Right lobe of liver (tissue), 4 donors: ENCODE data around the gene HGS.

ENCODE experiments used
- POLR2A ChIP-seq: fragments of 450-650 bp; IDR thresholded peaks from one replicate; pipeline ENCODE4 v1.6.1; 2017; ENCODE audit warnings: antibody characterized with exemption, mild to moderate bottlenecking
- TF ChIP-seq, protein P1 (sequence below), 4 donors: fragments of 200-600 bp in 3 of 4; fragments of 450-650 bp in 1 of 4; IDR thresholded peaks; one replicate each; pipeline versions ENCODE4 v1.5.1 to v1.8.0; 2016 to 2022; ENCODE audit warnings: antibody characterized with exemption in 4 of 4, mild to moderate bottlenecking in 2 of 4
- donor health status: DM: no; HTN: no; CAD: no.
- donor health status: DM: no; HTN: no; CAD: no.
- donor health status: DM: no; HTN: yes; CAD: no.

DNA sequence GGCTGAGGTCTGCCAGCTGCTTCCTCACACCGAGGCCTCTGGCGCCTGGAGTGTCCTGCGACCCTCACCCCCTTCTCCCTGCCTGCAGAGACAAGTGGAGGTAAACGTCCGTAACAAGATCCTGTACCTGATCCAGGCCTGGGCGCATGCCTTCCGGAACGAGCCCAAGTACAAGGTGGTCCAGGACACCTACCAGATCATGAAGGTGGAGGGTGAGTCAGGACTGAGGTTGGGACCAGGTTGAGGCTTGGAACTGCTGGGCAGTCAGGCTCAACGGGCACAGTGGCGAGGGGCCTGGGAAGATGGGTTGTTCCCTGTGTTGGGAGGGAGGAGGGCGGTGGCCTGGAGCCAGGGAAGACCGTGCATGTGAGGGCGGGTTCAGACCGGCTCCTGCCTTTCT is 4.8 kb downstream of the HGS start:
- TF ChIP-seq POLR2A, result no peak
- TF ChIP-seq, protein P1, sequence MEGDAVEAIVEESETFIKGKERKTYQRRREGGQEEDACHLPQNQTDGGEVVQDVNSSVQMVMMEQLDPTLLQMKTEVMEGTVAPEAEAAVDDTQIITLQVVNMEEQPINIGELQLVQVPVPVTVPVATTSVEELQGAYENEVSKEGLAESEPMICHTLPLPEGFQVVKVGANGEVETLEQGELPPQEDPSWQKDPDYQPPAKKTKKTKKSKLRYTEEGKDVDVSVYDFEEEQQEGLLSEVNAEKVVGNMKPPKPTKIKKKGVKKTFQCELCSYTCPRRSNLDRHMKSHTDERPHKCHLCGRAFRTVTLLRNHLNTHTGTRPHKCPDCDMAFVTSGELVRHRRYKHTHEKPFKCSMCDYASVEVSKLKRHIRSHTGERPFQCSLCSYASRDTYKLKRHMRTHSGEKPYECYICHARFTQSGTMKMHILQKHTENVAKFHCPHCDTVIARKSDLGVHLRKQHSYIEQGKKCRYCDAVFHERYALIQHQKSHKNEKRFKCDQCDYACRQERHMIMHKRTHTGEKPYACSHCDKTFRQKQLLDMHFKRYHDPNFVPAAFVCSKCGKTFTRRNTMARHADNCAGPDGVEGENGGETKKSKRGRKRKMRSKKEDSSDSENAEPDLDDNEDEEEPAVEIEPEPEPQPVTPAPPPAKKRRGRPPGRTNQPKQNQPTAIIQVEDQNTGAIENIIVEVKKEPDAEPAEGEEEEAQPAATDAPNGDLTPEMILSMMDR (IDR thresholded peaks at IDR 0.05), result no peak
